CD4-positive, alpha-beta T cell (primary cell): ENCODE results near the gene ZNF22. TPM values are rescaled to one million over a fixed set of nuclear protein-coding genes. Genes with fewer than 3 reads are reported as not detected.

ENCODE experiments used
- ATAC-seq: fragments of 200-7000 bp; cut with Tn5 transposase; one replicate; pipeline ENCODE4 v1.10.0; 2022; ENCODE audit warnings: mild to moderate bottlenecking; ENCODE audit not compliant: poor library complexity
- CTCF ChIA-PET: fragments of 350-600 bp; sonication (Branson Sonifier 250); formaldehyde crosslinking; loops from one replicate; lab custom pipeline; 2021; ENCODE audit warnings: antibody characterized with exemption, inconsistent platforms; lab: Charles Lee
- POLR2A ChIA-PET: fragments of 350-600 bp; sonication (Branson Sonifier 250); formaldehyde crosslinking; loops from one replicate; lab custom pipeline; 2021; ENCODE audit warnings: antibody characterized with exemption, inconsistent platforms; lab: Charles Lee
- DNase-seq, 14 experiments: peaks; one replicate each; pipeline ENCODE4 v3.0.0-alpha.2; 2013 to 2020; ENCODE audit warnings: mixed read lengths in 2 of 14
- H3K27ac ChIP-seq, 2 donors: one replicate each; pipeline versions ENCODE4 v1.5.1 to v1.7.0; 2013; ENCODE audit warnings: low read length in 2 of 2, low read depth in 1 of 2, mild to moderate bottlenecking in 1 of 2
- H3K27me3 ChIP-seq, 2 experiments: 1 replicate in 1 of 2; 2 replicates in 1 of 2; pipeline versions ENCODE4 v1.6.1 to v1.7.0; 2013; ENCODE audit warnings: low read length in 2 of 2, control low read depth in 1 of 2, mild to moderate bottlenecking in 1 of 2, moderate library complexity in 1 of 2; ENCODE audit not compliant: insufficient read depth in 2 of 2, control insufficient read depth in 1 of 2
- H3K36me3 ChIP-seq: one replicate; pipeline ENCODE4 v1.6.1; 2013; ENCODE audit warnings: low read length, control low read depth; ENCODE audit not compliant: insufficient read depth
- H3K4me1 ChIP-seq: one replicate; pipeline ENCODE4 v1.6.1; 2013; ENCODE audit warnings: low read length, control low read depth; ENCODE audit not compliant: insufficient read depth
- H3K4me3 ChIP-seq: one replicate; pipeline ENCODE4 v1.5.1; 2013; ENCODE audit warnings: mild to moderate bottlenecking, low read length, moderate library complexity
- H3K9me3 ChIP-seq, 2 experiments: 1 replicate in 1 of 2; 2 replicates in 1 of 2; pipeline versions ENCODE4 v1.6.1 to v1.7.0; 2013; ENCODE audit warnings: low read length in 2 of 2, mild to moderate bottlenecking in 2 of 2, control low read depth in 1 of 2, moderate library complexity in 1 of 2; ENCODE audit not compliant: control insufficient read depth in 1 of 2, insufficient read depth in 1 of 2
- H3K27ac Mint-ChIP-seq: one replicate; pipeline ENCODE4 v1.8.0; 2020; ENCODE audit warnings: mixed read lengths
- H3K27me3 Mint-ChIP-seq: one replicate; pipeline ENCODE4 v1.8.0; 2021; ENCODE audit warnings: mixed read lengths
- H3K36me3 Mint-ChIP-seq: one replicate; pipeline ENCODE4 v1.8.0; 2021; ENCODE audit warnings: low read depth, mixed read lengths
- H3K4me1 Mint-ChIP-seq: one replicate; pipeline ENCODE4 v1.8.0; 2021; ENCODE audit warnings: low read depth, mixed read lengths
- H3K4me3 Mint-ChIP-seq: one replicate; pipeline ENCODE4 v1.8.0; 2020; ENCODE audit warnings: mild to moderate bottlenecking, mixed read lengths
- H3K9me3 Mint-ChIP-seq: one replicate; pipeline ENCODE4 v1.8.0; 2020; ENCODE audit warnings: mixed read lengths
- CTCF ChIP-seq: fragments of 200-600 bp; IDR thresholded peaks from one replicate; pipeline ENCODE4 v1.8.0; 2022; ENCODE audit warnings: antibody characterized with exemption, mild to moderate bottlenecking
- intact Hi-C, 2 experiments: fragments of 100-400 bp; cut with DNase I in 1 of 2; cut with micrococcal nuclease in 1 of 2; formaldehyde crosslinking; loops; one replicate each; pipeline versions ENCODE4 v1.15.1 to v1.9.0; 2023 to 2025; cut with DNase I, micrococcal nuclease
- total RNA-seq, 174 experiments: library from RNA in 2 of 174; stranded (reverse) in 2 of 174; gene quantifications; one replicate each; pipeline ENCODE4 v1.2.3 and lab custom pipeline; 2021 to 2026

Gene ZNF22
- total RNA-seq, 2 experiments from 2014 or later: 14.1 to 15.3 TPM

- H3K4me3 ChIP-seq: no peak overlapping the region
- no peak for TF ChIP-seq CTCF
- ATAC-seq (no peak), DNase-seq (no peak)
- no peak overlapping the region for H3K27ac ChIP-seq
- H3K27ac Mint-ChIP-seq: no peak overlapping the region
- peaks cover 23% of the 10 kb centered on the region for H3K4me1 Mint-ChIP-seq
- no peaks in the 10 kb centered on the region for H3K9me3 Mint-ChIP-seq
- no peaks in the 10 kb centered on the region for H3K36me3 Mint-ChIP-seq
- no peaks in the 10 kb centered on the region for H3K36me3 ChIP-seq
- H3K4me1 ChIP-seq: peaks cover 51% of the 10 kb centered on the region
- CTCF ChIA-PET: no interaction called here
- H3K27me3 Mint-ChIP-seq: no peaks in the 10 kb centered on the region
- intact Hi-C loops: loop anchor here (5.0 kb wide), 2 partner anchors 95 to 110 kb away; no protein-coding TSS in a partner anchor
- POLR2A ChIA-PET: no interaction called here
- no peak overlapping the region for H3K4me3 Mint-ChIP-seq
- no peaks in the 10 kb centered on the region for H3K9me3 ChIP-seq
- no peaks in the 10 kb centered on the region for H3K27me3 ChIP-seq
Measured at GRCh38 chr10:44971935-44972757, 28.6 kb upstream of the ZNF22 start.

- POLR2A ChIA-PET: no interaction called here
Measured at GRCh38 chr10:44972874-44973306, 27.8 kb upstream of the ZNF22 start.

More at GRCh38 chr10:44972874-44973306, 27.8 kb upstream of the ZNF22 start:
- Mint-ChIP-seq H3K27ac (no peak overlapping the region), H3K36me3 (no peaks in the 10 kb centered on the region), H3K27me3 (no peaks in the 10 kb centered on the region), H3K4me3 (no peak overlapping the region), H3K4me1 (peaks cover 16% of the 10 kb centered on the region), H3K9me3 (no peaks in the 10 kb centered on the region)
- H3K4me1 ChIP-seq: peaks cover 43% of the 10 kb centered on the region
- no peak for DNase-seq
- intact Hi-C loops: loop anchor here (5.0 kb wide), 2 partner anchors 96 to 111 kb away; no protein-coding TSS in a partner anchor
- CTCF ChIA-PET: interaction anchor here (2.2 kb wide), 1 partner anchor 40 kb away, joined by 9 read pairs; no protein-coding TSS in a partner anchor
- H3K27ac ChIP-seq: no peak overlapping the region
- H3K36me3 ChIP-seq: no peaks in the 10 kb centered on the region
- no peaks in the 10 kb centered on the region for H3K9me3 ChIP-seq
- no peak overlapping the region for H3K4me3 ChIP-seq
- TF ChIP-seq CTCF: no peak
- ATAC-seq: no peak
- H3K27me3 ChIP-seq: no peaks in the 10 kb centered on the region
